RPMI7951 (cell line): Measurements from ENCODE around the gene PARD3B. TPM values are rescaled to one million over a fixed set of nuclear protein-coding genes. Genes with fewer than 3 reads are reported as not detected.

Experiments
- DNase-seq: peaks from one replicate; pipeline ENCODE4 v3.0.0-alpha.2; 2012; ENCODE audit warnings: low read depth
- total RNA-seq: library from RNA; depleted of rRNA; stranded (reverse); fragments of >200 nt; shearing (Covaris generic); gene quantifications from 2 replicates; pipeline ENCODE4 v1.2.3, GENCODE V29; 2014

The PARD3B gene
- total RNA-seq, 1 experiment from 2014 or later, result 0.96 TPM

DNA sequence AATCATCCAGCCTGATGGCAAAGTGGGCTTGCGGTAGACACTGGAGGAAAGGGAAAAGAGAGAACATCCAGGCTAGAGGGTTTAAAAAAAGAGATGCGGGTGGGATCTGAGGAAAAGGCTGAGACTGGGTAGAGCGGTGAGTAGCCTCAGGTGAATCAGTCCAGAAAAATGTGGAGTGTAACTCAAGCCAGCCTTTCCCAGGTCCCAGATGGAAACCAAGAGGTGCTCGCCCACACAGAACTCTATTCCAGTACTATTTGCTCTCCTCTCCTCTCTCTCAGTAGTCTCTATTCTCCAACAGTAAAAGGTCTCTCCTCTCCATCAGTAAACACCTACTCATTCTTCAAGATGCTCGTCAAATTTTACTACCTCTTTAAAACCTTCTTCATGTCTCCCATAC, 1098.7 kb downstream of the PARD3B start:
- DNase-seq, result no peak

DNA sequence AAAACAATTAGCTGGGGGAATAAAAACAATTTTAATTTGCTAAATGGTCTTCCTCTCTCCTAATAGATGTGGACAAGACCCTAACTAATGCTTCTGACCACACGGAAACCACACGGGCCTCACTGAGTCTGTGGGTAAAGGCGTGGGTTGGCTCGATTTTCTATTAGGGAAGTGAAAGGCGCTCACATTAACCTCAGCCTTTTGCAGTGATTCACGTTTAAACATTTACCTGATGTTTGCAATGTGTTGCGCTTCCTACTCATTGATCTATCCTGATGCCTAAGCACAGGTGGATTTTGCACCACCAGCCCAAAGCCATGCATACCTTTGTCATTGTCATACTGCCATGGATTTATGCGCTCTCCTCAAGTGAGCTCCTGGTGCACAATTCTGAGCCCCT, 1101.4 kb downstream of the PARD3B start:
- DNase-seq, result no peak

DNA sequence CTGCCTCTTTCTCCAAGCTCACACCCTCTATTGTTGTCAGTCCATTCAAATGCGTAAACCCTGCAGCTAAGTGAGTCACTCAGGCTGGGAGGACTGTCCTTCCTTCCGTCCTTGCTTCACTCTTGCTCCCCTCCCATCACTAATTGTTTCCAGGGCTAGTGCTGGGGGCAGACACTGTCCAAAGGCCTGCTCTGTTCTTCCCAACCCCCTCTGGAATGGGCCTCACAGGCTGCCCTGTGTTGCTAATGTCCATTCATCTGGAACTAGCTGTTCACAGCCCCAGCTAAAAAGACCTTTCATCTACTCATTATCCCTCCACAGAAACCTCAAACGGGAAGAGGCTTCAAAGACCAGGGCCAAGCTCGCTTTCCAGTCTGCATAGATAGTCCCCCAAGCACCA, 1105.2 kb downstream of the PARD3B start:
- DNase-seq, result peak; percentile 99

DNA sequence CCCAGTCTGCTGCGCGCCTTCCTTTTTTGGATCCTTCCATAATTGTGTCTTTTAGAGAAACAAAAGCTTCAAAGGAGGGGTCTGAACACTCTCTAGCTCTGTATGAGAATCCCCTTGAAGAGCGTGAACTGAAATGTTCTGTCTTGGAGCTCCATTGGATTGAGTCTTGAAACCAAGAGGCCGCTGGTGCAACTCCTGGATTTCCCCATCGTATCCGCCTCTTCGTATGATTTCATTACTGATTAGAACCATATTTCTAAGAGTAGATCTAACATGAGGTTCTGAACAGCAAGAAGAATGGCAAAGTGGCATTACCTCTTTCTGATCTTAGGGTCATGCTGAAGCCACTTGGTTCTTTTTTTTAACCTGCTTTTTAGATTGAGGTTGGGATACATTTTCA, 1105.7 kb downstream of the PARD3B start:
- DNase-seq, result no peak

DNA sequence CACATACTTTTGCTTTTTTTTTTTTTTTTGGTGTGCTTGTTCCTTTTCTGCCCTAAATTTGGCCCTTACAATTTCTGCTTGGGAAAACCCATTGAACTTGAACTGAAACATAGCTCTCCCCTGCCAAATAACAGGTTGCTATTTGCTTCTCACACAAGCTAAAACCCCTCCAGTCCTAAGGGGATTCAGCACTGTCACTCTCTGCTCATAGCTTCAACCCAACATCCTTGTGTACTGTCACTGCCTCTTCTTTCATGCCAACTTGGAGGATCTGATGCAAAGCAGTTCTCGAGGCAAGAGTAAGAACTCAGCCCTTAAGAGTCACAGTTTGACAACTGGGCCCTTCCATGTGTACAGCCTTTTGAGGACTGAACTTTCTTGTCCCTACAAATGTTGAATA, 1106.4 kb downstream of the PARD3B start:
- no peak for DNase-seq

DNA sequence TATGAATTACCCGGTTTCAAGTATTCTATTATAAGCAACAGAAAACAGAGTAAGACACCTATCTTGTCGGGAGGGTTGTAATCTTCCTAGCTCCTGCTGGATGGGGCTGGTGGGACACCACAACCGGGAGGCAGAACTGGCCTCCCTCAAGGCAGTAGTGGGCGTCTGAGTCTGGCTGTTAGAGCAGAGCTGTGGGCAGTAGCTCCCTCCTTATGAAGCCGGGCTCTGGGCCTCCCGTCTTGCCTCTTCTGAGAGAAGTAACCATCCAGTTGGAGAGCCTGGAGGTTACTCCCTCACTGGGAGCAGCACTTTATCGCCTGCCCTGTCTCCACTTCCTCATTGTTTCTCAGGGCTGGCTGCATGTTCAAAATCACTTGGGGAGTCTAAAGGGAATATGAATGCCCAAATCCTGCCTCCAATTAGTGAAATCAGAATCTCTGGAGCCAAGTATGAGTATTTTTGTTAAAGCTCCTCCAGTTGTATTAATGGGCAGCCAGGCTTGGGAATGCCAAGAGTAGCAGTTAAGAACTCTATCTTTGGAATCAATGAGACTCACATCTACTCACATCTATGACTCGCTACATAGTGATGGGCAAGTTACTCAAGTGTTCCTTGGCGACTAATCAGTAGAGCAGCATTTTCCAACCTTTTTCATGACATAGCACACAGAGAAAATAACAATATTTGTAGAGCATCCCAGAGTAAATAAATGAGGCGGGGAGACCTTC, 1109.8 kb downstream of the PARD3B start:
- DNase-seq, result peak; percentile 75

DNA sequence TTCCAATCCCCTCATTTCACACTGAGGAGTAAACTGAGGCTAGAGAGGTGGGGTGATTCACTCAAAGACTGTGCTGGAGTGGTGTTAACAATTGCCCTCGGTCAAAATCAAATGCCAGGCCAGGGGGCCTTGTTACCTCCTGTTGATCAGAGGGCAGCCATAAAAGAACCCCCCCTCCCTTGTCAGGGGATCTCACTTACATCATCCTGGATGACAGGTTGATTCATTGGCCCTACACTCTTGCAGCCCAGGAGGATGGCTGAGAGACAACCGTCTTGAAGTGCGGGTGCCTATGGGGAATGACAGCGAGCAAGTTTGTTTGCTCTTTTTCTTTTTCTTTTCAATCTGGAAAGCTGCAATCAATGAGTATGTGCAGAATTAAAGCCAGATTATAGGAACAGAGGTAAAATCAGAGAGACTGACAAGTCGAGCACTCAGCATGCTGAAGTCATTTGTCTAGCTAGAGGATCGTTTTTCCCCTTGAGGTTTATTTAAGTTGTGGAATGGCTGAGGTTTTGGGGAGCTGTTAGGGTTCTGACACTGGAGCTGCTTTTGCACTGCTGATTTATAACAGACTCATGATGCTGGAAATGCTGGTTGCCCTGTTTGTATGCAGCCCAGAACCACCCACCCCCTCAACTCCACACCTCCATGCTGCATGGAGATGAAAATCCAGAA, 1110.6 kb downstream of the PARD3B start:
- no peak for DNase-seq

DNA sequence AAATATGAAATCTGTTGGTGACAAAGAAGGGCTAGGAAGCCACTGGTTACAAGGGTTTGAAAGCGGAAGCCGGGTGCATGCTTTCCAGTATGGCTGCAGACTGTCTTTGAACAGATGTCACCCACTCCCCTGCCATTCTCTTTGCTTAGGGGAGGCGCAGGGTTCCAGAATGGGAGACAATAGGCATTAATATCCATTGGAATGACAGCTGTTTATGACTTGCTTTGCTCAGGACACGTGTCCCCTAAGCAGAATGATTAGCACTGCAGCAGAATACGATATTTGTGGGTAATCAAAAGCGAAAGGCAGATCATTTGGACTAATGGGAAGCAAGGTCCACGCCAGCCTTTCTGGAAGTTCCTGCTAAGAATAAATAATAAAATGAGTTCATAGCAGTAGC, 1111.2 kb downstream of the PARD3B start:
- DNase-seq, result no peak

DNA sequence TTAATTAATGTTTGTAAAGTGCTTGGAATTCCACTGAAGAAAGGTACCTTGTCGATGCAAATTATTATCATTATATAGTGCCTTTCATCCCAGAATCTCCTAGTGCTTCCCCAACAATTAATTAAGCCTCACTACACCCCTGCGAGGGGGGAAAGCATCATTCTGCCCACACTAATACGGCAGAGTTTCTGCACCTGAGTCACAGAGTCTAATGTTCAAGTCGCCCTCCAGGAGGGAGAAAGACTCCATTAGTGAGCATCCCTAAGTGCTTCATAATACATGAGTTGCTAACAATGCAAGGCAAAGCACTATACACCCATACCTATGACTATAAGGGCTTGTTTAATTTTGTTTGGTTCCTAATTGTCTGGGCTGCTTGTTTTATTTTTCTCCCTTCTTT, 1111.7 kb downstream of the PARD3B start:
- DNase-seq, result no peak

DNA sequence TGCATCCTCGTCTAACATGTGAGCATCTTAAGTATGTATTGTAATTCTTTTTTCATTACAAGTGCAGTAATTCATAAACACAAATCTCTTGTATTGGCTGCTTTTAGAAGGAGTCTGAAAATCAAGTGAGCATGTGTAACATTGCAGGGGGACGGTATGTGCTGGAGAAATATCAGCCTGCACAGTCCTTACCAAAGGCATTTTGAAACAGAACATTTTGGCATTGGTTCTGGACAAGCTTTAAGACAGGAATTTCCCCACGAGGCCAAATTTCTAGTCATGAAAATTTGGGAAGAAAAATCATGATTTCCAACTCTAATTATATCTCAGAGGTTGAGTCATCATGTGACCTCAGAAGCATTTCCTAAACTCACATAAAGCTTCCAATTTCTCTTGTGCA, 1112.3 kb downstream of the PARD3B start:
- peak; percentile 42 for DNase-seq

DNA sequence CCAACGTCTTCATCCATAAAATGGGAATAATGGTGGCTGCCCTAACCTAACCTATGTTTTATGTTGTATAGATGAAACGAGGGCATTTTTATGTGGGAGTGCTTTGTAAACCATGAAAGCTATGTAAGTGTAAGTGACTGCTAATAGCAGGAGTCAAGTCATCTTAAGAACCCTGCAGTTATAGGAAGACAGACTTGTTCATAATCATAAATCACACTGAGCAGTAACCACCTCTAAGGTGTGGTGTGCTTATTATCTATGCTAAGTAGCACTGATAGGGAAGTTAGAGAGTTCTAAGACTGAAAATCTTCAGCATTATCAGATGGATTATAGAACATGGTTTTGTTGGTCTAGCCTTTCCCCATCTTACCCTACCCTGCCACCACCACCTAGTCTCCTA, 1112.8 kb downstream of the PARD3B start:
- no peak for DNase-seq

DNA sequence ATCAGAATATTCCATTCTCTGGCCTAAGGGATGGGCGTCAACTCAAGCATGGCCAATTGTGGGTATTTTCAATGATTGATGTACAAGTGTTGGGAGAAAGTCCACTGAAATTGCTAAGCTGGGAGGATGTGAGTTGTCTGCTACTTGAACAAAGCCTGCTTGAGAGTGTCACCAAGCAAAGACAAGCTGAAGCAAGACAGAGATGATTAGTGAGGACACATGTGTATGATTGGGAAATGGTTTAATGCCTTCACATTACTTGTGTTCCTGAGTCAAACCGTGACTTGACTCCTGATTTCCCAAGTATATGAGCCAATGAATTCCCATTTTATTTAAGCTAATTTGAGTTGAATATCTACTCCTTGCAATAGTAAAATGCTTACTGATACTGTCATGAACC, 1113.3 kb downstream of the PARD3B start:
- no peak for DNase-seq

DNA sequence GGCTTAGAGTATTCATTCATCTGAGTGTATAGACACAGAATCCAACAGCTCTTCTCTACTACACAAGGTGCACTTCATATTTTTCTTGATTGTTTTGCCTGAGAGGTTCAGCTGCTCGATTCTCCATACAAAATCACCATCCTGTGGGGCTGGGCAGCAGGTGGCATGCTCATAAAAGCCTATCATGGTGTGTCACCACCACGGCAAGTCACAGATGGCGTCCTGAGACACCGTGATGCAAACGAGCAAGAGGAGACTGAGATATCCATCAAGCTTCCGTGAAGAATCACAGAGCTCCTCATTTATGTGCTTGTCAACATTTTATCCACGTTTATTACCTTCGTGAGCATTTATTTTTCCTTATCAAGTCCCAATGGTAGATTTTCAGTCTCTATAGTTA, 1114.6 kb downstream of the PARD3B start:
- DNase-seq, result no peak

DNA sequence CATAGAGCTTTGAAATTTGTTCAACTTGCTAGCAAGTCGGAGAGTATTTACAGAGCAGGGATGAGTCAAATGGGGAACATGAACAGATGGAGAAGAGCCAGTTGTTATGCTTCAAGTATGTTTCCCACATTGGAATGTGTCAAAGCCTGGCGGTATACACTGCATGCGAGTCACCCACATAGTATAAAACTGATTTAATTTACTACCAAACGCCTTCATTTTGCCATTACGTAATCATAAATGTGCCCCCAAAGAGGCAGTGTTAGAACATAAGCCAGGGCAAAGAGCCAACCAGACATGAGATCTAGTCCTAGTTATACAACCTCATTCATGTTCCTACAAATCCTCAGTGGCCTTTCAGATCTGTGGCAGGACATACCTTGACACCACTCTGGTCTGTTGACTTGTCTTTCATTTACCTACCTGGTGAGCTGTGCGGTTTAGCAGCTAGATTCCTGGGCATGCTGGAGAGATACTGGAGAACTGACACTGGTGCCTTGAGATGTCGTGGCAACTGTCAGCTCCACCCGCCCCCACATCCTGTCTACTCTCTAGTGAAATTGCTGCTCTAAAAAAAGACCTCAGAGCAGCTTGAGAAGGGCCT, 1115.3 kb downstream of the PARD3B start:
- DNase-seq, result peak; percentile 90

DNA sequence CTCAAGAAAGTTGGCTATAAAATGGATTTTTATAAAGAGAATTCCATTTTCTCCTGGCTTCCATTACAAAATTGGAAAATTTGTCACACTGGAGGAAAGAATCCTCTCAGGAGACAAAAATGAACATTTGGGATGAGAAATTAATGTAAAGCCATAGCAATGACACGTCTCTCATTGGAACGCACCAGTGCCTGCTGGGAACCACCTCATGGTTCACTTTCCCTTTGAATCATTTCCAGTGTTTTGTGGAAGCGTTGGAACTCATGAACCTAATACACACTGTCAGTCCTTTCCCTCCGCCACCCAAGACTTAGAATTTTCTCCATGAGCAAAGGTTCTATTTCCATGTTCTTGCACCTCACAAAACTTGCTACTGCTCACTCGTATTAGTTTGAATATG, 1116.0 kb downstream of the PARD3B start:
- DNase-seq, result no peak

DNA sequence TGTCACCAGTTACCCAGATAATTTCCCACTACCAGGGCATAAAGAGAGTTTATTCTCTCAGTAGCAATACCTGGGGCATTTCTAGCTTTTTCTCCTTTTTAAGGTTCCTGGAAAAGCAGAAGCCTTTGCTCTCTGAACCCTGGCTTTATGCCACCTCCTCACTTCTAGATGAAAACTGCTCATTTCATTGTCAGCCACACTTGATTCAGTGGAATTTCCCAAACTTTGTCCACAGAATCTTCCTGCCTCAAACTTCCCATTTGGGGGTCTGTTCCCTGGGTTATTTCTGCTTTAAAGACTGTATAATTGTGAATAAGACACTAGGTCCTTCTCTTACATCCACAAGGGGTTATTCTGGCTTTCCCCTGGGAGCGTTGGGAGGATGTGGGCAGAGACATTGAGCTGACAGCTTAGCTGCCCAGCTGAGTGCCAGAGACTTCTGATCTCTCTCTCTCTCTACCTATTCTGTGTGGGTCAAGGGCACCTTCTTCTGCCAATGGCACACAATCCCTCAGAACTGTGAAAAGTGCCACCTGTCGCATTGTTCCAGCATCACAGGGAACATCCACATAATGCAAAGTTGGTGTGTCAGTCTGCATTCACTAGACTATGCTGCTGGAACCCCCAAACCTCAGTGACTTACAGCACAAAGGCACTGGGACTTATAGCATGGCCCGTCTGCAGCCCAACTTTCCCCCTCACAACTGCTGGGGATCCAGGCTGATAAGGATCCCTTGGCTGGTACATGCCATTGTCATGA, 1117.1 kb downstream of the PARD3B start:
- DNase-seq, result no peak

DNA sequence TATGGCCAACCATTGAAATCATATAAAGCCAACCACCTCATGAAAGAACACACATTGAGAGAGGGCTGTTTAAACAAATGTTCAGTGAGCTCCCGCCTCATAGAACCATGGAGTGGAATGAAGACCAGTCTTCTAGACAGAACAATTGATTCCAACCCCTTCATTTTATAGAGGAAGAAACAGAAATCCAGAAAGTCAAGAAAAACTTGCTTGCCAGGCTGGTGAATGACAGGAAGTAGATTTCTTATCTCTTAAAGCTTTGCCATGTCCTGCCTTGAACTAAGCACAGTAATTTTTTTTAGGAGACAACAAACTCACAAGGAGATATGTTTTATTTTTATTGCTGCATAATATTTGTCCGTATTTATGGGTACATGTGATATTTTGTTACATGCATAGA, 1120.5 kb downstream of the PARD3B start:
- no peak for DNase-seq
